HG03097 (cell line): ENCODE measurements around the gene KLK4.
"Not testable (repeated sequence)": the region's sequence is repeated elsewhere in the genome, so short reads cannot be mapped to it uniquely, and the experiment has no call there.

Experiments used
- ATAC-seq: cut with Tn5 transposase; IDR thresholded peaks from one replicate; pipeline ENCODE4 v1.9.1; 2021; ENCODE audit not compliant: unreplicated experiment, low FRiP score

Gene KLK4

GRCh38 chr19:50916069-50916468 lies 4.9 kb upstream of the KLK4 start:
- ATAC-seq = no peak

GRCh38 chr19:50912727-50913716 lies 1.8 kb upstream of the KLK4 start:
- no peak for ATAC-seq

GRCh38 chr19:50912102-50912599 lies 956 bp upstream of the KLK4 start:
- no peak for ATAC-seq

GRCh38 chr19:50910722-50911121 lies 473 bp downstream of the KLK4 start:
- ATAC-seq = no peak

- ATAC-seq = no peak
These were observed 1.7 kb downstream of the KLK4 start for GRCh38 chr19:50909240-50910070.

- ATAC-seq = no peak
These were observed 2.9 kb downstream of the KLK4 start for GRCh38 chr19:50908336-50908735.

GRCh38 chr19:50906217-50906616 lies 5.0 kb downstream of the KLK4 start:
- ATAC-seq = no peak

- no peak for ATAC-seq
These were observed 8.6 kb downstream of the KLK4 start for GRCh38 chr19:50902640-50903039.

GRCh38 chr19:50899569-50899968 lies 11.6 kb downstream of the KLK4 start:
- no peak for ATAC-seq

- no peak for ATAC-seq
These were observed 13.2 kb downstream of the KLK4 start for GRCh38 chr19:50898018-50898417.

- ATAC-seq = no peak
These were observed 13.6 kb downstream of the KLK4 start for GRCh38 chr19:50897612-50898011.

- peak; percentile 38 for ATAC-seq
These were observed 14.0 kb downstream of the KLK4 start for GRCh38 chr19:50897191-50897607.

GRCh38 chr19:50896591-50897190 lies 14.5 kb downstream of the KLK4 start:
- peak; percentile 73 for ATAC-seq

- ATAC-seq = not testable (repeated sequence)
These were observed 15.1 kb downstream of the KLK4 start for GRCh38 chr19:50896089-50896590.

- no peak for ATAC-seq
These were observed 16.5 kb downstream of the KLK4 start for GRCh38 chr19:50894478-50895356.

- ATAC-seq = no peak
These were observed 18.0 kb downstream of the KLK4 start for GRCh38 chr19:50893047-50893736.

- ATAC-seq = no peak
These were observed 20.0 kb downstream of the KLK4 start for GRCh38 chr19:50891253-50891625.

GRCh38 chr19:50890422-50891252 lies 20.6 kb downstream of the KLK4 start:
- ATAC-seq = no peak
